ENCODE data around the gene DLEU7.

DLEU7 gene

GRCh38 chr13:50884265-50884664, 40.8 kb upstream of the DLEU7 start:
- H3K4me3 ChIP-seq (ENCODE audit: low read length) = no peak overlapping the region
- no peak for TF ChIP-seq CTCF (conservative IDR thresholded peaks at IDR 0.05; ENCODE audit: low read length)

DNA sequence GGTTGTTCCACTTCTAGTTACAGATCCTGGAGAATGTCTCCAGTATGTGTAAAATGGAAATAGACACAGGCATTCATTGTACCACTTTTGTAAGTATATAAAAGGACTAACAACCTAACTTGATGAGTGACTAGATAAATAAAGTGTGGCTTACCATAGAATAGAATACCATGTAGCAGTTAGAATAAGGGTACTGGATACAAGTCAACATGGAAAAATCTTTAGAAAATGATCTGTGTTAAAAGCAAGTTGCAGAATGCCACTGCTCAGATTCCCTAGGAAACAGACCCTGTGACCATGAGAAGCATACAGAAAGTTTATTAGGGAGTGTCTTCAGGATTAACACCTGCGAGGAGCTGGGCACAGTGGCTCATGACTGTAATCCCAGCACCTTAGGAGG, 40.2 kb upstream of the DLEU7 start:
- no peak for TF ChIP-seq CTCF (conservative IDR thresholded peaks at IDR 0.05; ENCODE audit: low read length)
- H3K4me3 ChIP-seq (ENCODE audit: low read length) = no peak overlapping the region

More at GRCh38 chr13:50884265-50884664, 40.8 kb upstream of the DLEU7 start:
- DNase-seq (ENCODE audit: low read depth) = no peak

DNA sequence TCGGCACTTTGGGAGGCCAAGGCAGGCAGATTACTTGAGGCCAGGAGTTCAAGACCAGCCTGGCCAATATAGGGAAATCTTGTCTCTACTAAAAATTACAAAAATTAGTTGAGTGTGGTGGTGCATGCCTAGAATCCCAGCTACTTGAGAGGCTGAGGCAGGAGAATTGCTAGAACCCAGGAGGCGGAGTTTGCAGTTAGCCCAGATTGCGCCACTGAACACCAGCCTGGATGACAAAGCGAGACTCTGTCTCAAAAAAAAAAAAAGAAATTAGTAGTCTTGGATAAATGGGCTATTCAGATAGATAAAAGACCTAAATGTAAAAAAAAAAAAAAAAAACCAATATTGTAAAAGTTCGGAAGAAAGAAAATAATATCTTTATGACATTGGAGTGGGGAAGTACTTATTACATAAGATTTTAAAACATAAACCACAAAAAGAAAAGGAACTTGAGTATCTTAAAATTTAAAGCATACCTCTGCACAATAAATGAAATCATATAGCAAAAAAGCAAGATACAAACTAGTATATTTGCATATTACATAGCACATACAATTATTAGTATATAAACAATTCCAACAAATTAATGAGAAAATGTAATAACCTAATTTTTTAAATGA, 39.4 kb upstream of the DLEU7 start:
- TF ChIP-seq CTCF (conservative IDR thresholded peaks at IDR 0.05; ENCODE audit: low read length) = no peak
- DNase-seq (ENCODE audit: low read depth) = no peak
- H3K4me3 ChIP-seq (ENCODE audit: low read length) = no peak overlapping the region

More for the DNA sequence above, 40.2 kb upstream of the DLEU7 start:
- DNase-seq (ENCODE audit: low read depth) = no peak

GRCh38 chr13:50873991-50874390, 30.5 kb upstream of the DLEU7 start:
- no peak for TF ChIP-seq CTCF (conservative IDR thresholded peaks at IDR 0.05; ENCODE audit: low read length)
- H3K4me3 ChIP-seq (ENCODE audit: low read length) = no peak overlapping the region
- no peak for DNase-seq (ENCODE audit: low read depth)

GRCh38 chr13:50873467-50873866, 30.0 kb upstream of the DLEU7 start:
- H3K4me3 ChIP-seq (ENCODE audit: low read length) = no peak overlapping the region
- no peak for DNase-seq (ENCODE audit: low read depth)
- no peak for TF ChIP-seq CTCF (conservative IDR thresholded peaks at IDR 0.05; ENCODE audit: low read length)

DNA sequence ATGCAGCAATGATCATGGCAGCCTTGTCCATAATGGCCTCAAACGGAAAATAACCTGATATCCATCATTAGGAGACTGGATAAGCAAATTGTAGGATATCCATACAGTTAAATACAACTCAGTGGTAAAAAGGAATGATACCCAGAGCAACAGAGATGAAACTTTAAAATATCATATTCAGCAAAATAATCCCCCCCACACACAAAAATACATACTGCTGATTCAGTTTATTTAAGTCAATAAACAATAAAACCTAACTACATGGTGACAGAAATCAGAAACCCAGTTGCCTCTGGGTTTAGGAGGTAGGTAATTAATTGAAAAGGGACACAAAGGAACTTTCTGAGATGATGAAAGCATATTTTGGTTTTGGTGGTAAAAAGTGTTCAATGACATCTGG, 27.9 kb upstream of the DLEU7 start:
- no peak for DNase-seq (ENCODE audit: low read depth)
- TF ChIP-seq CTCF (conservative IDR thresholded peaks at IDR 0.05; ENCODE audit: low read length) = no peak

GRCh38 chr13:50867637-50867945, 24.1 kb upstream of the DLEU7 start:
- DNase-seq (ENCODE audit: low read depth) = no peak
- no peak overlapping the region for H3K4me3 ChIP-seq (ENCODE audit: low read length)
- TF ChIP-seq CTCF (conservative IDR thresholded peaks at IDR 0.05; ENCODE audit: low read length) = no peak

More for the DNA sequence above, 27.9 kb upstream of the DLEU7 start:
- no peak overlapping the region for H3K4me3 ChIP-seq (ENCODE audit: low read length)
